GM19351 (cell line): Measurements from ENCODE around the gene SCGB1D2.
"Not testable (repeated sequence)": the region's sequence is repeated elsewhere in the genome, so short reads cannot be mapped to it uniquely, and the experiment has no call there.

ENCODE experiments used
- ATAC-seq: cut with Tn5 transposase; IDR thresholded peaks from one replicate; pipeline ENCODE4 v1.9.1; 2021; ENCODE audit warnings: mild to moderate bottlenecking, moderate library complexity; ENCODE audit not compliant: unreplicated experiment

Gene SCGB1D2, protein sequence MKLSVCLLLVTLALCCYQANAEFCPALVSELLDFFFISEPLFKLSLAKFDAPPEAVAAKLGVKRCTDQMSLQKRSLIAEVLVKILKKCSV

DNA sequence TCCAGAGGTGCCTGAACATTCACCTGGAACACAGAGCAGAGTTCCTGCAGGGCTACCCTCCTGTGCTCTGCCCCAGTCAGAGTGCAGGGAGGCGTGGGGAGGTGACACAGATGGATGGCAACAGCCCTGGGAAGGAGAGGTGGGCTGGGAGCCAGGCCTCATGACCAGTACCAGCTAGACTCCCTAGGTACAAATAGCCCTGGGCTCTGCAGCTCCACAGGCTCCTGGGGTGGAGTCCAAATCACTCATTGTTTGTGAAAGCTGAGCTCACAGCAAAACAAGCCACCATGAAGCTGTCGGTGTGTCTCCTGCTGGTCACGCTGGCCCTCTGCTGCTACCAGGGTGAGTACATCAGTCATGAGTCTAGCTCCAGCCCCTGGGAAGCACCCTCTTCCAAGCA is at the start of gene SCGB1D2:
SCGB1D2 (plus strand) TSS at position 219 of the 400 bp plus-strand sequence; CDS start at position 288, 69 bp downstream.
- no peak for ATAC-seq

DNA sequence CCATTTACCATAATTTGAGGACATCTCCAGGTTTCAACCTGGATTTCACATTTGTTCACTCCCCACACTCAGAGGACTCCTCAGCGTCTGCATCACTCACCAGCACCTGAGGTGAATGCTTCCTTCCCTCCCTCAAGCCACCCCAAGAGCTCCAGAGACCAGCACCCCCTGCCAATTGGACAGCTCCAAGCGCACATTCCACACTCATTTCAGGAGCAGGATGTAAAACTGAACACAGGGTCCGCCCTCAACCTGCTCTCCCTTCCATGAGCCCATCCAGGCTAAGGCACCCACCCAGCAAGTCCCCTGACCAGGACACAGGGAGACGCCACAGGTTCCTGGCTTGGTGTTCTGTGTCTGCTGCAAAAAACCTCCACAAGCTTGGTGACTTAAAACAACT is 48.1 kb upstream of the SCGB1D2 start:
- ATAC-seq: no peak

DNA sequence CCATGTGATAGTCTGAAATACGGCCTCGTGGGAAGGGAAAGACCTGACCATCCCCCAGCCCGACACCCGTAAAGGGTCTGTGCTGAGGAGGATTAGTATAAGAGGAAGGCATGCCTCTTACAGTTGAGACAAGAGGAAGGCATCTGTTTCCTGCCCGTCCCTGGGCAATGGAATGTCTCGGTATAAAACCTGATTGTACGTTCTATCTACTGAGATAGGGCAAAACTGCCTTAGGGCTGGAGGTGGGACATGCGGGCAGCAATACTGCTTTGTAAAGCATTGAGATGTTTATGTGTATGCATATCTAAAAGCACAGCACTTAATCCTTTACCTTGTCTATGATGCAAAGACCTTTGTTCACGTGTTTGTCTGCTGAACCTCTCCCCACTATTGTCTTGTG is 47.0 kb upstream of the SCGB1D2 start:
- ATAC-seq: not testable (repeated sequence)

- ATAC-seq: no peak
These were observed 46.1 kb upstream of the SCGB1D2 start for GRCh38 chr11:62195945-62196344.

GRCh38 chr11:62197400-62197799 is 44.6 kb upstream of the SCGB1D2 start:
- ATAC-seq: not testable (repeated sequence)

GRCh38 chr11:62201376-62201775 is 40.7 kb upstream of the SCGB1D2 start:
- ATAC-seq: no peak

- ATAC-seq: no peak
These were observed 39.1 kb upstream of the SCGB1D2 start for GRCh38 chr11:62202910-62203309.

DNA sequence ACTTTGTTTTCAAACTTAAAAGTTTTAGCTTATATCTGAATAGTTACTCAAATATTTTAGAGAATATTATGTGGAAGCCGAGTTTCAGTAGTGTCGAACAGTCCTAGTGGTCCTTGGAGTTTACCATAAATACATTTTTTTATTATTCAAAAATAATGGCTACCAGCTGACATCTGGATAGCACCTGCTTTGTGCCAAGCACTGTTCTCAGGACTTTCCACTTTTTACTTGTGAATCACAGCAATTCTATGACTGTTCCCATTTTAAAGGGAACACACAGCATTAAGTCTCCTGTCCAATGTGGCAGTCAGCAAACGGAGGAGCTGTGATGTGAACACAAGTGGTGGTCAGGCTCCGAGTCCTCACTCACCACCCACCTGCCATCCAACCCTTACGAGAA is 37.6 kb upstream of the SCGB1D2 start:
- ATAC-seq: no peak

DNA sequence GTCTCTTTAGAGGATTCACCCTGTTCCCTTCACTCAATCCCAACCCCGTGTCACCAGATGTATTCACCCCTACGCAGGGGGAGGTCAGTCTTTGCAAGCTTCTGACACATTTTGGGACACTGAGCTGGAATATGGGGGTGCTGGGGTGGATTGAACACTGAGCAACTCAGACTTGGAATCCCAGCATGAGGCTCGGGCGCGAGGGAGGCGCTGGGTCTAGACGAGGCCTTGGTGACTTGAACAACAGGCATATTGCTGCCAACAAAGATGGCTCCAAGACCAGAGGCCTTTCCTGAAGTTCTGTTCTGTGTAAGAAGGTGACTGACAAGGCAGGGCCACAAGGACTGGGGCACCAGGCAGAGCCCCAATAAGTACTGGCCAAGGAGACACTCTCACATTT is 36.6 kb upstream of the SCGB1D2 start:
- no peak for ATAC-seq

GRCh38 chr11:62206276-62207066 is 35.6 kb upstream of the SCGB1D2 start:
- ATAC-seq: not testable (repeated sequence)

DNA sequence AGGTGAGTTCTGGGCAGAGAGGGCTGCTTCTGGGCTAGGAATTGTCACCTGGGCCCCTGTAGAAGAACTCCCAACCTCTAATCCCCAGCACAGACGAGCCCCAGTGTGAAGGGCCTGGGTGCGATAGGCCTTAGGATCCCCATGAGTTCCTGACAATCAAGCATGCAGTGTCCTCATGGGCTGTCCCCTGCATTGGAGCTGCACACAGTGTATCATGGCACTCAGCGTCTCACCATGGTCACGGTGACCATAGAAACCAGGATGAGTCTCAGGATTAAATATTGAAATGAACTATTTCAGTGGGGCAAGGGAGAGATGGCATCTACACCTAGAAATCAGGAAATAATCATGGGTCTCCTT is 33.3 kb upstream of the SCGB1D2 start:
- no peak for ATAC-seq

DNA sequence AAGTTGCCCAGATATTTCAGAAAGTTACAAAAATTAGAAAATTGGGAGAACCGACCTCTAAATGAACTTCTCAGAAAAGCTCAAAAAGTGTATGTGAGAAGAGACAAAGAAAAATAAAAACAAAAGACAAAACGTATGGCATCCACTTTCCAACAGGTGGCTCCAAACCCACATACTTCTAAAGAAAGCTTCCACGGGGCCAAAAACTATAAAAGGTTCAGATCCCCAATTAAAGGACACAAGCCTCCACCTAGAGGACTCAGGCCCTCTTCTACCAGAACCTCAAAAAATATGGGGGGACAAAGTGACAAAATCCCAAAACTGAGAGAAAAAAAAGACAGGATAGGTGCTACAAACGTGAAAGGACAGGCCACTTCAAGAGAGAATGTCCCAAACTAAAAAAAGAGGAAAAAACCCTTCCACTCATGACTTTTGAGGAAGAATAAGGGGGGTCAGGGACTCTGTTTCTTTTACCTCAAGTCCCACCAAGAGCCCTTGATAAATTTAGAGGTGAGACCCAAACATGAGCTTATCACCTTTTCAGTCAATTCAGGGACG is 24.8 kb upstream of the SCGB1D2 start:
- no peak for ATAC-seq

- ATAC-seq: no peak
These were observed 20.5 kb upstream of the SCGB1D2 start for GRCh38 chr11:62221498-62221897.

DNA sequence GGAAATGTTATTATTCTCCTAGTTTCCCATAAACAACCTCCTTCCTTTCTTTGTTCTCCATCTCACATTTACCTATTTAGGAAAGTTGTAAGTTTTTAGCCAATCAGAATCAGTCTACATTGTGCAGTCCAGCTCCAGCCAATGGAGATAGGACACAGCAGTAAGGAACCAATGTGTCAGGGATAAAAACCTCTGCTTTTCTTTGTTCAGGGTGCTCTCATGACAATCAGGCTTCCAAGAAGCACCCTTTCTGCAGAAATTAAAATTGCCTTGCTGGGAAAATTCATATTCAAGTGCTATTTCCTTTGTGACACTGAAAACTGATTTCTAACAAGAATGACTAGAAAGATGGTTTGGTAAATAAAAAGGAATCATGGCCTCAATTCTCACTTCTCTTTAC is 18.9 kb upstream of the SCGB1D2 start:
- no peak for ATAC-seq

DNA sequence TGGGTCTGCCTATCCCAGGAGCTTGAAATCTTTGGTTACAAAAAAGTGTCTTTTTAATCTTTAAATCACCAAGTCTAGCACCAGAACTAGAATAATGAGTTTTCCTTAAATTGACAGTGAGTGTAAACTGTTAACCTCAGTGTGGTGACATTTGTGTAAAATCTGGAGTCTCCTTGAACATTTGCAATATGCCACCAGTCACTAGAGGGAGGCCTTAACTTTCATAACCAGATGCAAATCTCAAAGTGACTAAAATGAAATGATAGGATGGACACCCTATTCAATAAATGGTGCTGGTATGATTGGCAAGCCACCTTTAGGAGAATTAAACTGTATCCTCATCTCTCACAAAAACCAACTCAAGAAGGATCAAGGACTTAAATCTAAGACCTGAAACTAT is 8.3 kb upstream of the SCGB1D2 start:
- no peak for ATAC-seq

- no peak for ATAC-seq
These were observed 5.9 kb upstream of the SCGB1D2 start for GRCh38 chr11:62236187-62236586.

GRCh38 chr11:62237499-62237898 is 4.5 kb upstream of the SCGB1D2 start:
- ATAC-seq: no peak

GRCh38 chr11:62238151-62238550 is 3.9 kb upstream of the SCGB1D2 start:
- ATAC-seq: no peak

DNA sequence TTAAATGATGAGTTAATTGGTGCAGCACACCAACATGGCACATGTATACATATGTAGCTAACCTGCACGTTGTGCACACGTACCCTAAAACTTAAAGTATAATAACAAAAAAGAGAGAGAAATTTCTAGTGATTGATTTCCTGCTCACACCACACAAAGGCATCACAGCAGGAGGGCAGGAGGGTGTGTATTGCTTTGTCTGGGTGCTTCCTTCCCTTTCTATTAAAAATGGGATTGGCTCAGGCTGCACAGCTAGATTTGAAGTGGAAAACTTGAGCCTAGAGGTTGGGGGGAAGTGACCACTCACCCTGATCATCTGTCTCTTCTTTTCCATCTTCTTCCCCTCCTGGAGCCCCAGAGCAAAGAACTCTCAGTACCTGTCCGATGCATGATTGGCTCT is 944 bp upstream of the SCGB1D2 start:
- no peak for ATAC-seq

DNA sequence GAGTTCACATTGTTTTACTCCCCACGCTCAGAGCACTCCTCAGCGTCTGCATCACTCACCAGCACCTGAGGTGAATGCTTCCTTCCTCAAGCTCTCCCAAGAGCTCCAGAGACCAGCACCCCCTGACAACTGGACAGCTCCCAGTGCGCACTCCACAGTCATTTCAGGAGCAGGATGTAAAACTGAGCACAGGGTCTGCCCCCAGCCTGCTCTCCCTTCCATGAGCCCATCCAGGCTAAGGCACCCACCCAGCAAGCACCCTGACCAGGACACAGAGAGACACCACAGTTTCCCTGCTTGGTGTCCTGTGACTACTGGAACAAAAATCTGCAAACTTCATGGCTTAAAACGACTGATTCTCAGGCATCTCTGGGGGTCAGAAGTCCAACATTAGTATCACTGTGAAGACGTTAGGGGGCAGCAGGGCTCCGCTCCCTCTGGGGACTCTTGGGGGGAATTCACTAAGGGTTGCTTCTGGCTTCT is 3.3 kb downstream of the SCGB1D2 start:
- no peak for ATAC-seq

GRCh38 chr11:62251698-62252097 is 9.7 kb downstream of the SCGB1D2 start:
- ATAC-seq: no peak

DNA sequence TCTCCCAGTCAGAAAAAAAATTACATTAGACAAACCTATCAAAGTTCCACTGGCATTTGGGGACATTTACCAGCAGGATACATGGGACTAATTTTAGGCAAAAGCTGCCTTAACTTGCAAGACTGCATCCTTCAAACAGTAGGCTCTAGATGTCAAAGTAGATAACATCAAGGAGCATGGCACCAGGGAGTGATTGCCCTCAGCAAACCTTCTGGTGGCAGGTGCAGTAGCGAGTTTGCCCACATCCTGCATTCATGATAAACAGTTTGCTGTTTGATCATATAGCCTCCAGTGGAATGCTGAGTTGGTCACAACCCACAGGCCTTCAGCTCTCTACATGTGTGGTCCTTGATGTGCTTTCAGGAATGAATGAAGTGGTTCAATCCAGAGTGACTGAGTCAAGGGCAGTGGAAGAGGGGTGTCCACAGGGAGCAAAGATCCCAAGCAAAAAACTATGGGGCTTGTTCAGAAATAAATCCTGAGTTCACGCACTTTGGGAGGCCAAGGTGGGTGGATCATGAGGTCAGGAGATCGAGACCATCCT is 12.0 kb downstream of the SCGB1D2 start:
- no peak for ATAC-seq
